Fibroblast of peridontal ligament (primary cell): Measurements from ENCODE around the gene ZNF598.
"Not testable (repeated sequence)": the region's sequence is repeated elsewhere in the genome, so short reads cannot be mapped to it uniquely, and the experiment has no call there.

Experiments
- DNase-seq: peaks from one replicate; pipeline ENCODE4 v3.0.0-alpha.2; 2010; ENCODE audit errors: extremely low read depth

Gene ZNF598

DNA sequence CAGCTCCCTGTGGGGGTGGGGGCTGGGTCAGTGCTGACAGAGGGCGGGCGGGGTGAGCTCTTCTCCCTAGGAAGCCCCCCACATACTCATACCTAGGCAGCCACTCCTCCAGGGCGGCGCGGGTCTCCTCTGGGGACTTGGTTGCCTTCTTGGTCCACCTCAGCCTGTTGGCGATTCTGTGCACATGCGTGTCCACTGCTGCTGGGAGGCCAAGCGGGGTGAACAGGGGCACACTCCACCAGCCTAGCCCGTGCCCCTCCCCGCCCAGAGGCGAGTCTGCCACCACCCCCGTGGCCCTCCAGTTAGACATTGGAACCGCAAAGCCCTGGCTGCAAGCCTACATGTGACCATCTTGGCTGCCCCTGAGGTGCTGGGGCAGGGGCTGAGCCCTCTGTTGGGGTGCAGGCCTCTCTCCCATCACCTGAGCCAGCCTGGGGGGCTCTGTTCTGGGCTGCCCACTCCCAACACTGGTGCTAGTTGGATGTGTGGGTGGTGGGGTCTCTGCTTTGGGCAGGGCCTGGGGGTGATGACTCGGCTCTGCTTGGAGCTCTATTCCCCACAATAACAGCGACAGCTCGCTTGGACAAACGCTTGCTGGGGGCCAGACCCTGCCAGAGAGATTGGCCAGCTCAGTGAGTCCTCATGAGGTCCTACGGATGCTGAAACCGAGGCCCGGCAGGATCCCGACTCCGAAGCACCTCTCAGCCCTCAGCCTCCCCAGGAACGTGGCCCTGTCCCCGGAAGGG is 30.6 kb upstream of the ZNF598 start:
- DNase-seq, result no peak

DNA sequence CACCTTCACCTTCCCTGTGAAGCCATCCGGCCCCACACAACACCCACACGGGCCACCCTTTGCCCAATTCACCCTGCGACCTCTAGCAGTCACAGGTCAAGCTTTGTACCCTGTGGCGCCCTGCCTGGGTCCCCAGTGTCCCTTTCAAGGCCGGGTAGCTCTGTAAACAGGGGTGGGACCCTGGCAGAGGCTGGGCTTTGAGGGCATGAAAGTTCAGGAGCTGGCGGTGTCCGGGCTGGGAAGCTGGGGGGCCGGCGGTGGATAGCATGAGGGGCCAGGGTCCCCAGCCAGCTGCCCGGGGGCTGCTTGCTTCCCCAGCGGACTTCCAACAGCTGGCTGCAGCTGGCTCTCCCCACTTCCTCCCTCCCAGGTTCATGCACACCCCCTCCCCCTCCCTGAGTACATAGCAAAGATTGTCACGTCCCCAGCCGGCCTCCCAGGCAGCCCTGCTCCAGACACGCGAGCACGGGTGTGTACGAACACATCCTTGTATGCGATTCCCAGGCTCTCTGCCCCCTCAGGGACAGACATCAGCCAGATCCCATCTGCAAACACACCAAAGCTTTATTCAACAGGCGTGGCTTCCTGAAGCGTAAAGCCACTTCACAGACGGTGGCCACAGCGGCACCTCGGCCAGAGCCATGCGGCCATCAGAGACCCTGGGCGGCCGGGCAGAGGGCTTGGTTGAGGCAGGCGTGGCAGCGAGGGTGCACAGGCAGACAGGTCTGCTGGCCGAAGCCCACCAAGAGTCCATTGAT is 29.8 kb upstream of the ZNF598 start:
- peak; percentile 73 for DNase-seq

DNA sequence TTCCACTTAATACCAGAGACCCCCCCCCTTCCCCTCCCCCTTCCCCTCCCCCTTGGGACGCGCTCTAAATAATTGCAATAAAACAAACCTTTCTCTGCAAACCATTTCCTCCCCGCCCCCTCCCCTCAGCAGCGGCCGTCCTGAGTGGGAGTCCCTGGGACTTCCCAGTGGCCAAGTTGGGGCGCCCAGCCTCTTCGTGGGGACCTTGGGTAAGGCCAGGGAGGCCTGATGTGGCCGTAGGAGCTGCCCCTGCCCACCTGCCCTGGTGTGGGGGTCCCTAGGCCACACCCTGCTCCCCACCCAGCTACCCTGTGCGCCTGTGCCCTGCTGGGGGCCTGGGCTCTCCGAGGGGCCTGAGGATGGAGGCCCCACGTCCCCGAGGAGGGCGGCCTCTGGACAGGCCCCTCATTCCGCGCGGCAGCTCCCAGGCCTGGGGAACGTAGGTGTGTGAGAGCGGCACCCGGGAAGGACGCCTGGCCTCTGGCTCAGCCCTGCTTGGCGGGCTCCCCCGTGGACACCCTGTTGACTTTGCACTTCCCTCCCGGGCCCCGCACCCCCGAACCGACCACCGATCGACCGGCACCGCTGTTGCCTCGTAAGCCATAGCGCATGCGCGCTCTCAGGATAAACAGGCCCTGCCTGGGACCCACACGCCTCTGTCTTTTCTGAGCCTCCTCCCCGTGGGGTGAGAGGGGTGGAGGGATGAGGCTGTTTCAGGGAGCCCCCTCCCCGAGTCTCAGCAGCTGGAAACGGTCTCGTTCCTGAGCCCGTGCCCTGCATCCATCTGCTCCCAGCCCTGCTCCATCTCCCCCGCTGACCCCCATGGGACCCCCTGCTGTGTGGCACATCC is 29.0 kb upstream of the ZNF598 start:
- no peak for DNase-seq

DNA sequence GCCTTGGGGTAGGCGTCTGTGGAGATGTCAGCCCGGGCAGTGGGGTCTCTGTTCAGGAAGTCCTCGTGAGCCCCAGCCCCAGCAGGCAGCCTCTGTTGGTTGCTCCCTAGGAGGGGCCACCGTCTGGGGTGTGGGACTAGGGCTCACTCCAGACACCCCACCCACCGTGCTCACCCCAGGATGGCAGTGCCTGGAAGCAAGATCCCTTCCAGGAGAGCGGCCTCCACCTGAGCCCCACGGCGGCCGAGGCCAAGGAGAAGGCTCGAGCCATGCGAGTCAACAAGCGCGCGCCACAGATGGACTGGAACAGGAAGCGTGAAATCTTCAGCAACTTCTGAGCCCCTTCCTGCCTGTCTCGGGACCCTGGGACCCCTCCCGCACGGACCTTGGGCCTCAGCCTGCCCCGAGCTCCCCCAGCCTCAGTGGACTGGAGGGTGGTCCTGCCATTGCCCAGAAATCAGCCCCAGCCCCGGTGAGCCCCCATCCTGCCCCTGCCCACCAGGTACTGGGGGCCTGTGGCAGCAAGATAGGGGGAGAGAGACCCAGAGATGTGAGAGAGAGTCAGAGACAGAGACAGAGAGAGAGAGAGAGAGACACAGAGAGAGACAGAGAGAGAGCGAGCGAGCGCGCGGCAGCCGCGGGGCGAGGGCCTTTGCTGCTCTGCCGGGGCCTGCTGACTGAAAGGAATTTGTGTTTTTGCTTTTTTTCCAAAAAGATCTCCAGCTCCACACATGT is 28.2 kb upstream of the ZNF598 start:
- no peak for DNase-seq

DNA sequence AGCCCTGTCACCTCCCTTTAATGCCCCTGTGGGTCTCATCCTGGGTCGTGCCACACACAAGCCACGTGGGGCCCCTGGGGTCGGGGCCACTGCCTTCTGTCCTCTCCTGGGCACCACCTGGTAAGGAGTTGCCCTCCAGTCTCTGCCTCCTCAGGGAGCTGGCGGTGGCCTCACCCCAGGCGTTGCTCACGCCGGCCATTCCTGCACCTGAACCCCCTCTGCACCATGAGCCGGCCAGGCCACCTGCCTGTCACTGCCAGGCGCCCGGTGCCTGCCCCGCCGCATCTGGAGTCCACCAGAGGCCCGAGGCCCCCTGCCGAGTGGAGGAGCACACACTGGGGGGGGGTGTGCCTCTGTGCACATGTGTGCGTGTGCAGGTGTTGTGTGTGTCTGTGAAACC is 27.5 kb upstream of the ZNF598 start:
- no peak for DNase-seq

DNA sequence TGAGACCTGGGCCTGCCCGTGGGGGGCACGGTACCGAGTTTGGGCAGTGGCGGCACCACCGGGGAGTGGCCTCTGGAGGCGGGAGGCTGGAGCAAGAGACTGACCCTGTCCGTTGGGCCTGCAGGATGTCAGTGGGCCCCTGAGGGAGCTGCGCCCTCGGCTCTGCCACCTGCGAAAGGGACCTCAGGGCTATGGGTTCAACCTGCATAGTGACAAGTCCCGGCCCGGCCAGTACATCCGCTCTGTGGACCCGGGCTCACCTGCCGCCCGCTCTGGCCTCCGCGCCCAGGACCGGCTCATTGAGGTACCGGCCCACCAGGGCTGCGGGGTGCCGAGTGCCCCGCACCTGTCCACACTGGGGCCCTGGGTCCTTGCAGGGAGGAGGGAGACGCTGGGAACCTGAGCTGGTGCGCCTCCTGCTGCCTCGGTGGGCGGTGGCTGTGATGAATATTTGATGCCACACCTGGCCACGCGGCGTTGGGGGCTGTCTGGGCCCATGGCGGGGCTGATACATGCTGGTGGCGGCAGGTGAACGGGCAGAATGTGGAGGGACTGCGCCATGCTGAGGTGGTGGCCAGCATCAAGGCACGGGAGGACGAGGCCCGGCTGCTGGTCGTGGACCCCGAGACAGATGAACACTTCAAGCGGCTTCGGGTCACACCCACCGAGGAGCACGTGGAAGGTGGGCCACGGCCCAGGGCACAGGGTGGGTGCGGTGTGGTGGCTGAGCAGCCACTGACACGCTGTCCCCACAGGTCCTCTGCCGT is 26.8 kb upstream of the ZNF598 start:
- no peak for DNase-seq

DNA sequence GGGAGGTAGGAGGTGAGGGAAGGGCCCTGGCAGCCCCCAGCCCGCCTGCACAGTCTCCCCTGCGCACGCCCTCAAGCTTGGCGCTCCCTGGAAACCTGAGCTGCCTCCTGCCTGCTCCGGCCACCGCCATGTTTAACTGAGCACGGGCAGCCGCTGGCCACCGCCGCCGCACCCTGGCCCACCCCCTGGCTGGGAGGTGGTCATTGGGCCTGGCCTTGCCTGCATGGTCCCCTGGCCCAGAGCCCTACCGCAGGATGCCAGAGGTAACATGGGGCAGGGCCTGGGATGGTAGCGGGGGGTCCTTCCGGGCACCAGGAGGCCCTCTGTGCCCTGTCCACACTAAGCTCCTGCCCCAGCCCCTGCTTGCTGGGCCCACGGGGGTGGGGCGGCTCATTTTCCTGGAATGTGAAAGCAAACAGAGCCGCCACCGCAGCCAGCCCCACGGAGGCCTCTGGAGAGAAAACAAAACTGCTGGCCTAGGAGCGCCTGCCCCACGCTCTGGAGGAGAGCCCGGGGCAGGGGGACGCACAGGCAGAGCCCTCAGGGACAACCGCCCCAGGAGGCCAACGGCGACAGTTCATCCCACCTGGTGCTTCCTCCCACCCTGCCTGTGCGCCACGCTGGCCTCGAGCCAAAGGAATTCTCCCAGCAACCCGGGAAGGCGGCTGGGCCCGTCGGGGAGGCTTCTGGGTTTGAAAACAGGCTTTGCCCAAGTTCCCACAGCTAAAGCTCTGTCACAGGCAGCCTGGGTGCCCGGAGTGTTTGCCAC is 26.0 kb upstream of the ZNF598 start:
- peak; percentile 82 for DNase-seq

DNA sequence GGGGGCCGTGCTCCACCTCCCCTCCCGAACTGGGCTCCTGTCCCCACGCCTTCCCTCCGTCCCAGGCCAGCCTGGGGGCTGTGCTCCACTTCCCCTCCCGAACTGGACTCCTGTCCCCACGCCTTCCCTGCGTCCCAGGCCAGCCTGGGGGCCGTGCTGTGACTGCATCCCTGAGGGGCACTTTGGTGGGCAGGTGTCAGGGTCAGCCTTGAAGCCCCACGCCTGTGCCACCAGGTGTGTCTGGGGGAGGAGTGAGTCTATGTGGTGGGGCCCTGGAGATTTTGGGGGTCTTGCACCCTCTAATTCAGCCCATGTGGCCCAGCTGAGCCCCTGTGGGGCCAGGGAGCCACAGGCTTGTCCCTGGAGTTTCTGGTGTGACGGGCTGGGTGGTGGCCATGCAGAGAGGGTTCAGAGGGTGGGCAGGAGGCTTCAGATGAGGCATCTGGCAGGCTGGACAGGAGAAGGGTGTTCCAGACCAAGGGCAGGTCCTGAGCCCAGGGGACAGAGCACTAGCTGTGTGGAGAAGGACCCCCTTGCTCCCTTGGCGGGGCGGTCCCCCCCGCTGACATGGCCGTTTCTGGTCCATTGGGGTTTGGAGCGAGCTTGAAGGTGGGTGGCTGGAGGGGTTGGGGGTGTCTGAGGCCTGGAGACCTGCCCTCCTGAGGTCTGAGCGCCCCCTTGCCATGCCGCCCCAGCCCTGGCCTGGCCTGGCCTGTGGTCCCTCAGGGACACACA is 25.2 kb upstream of the ZNF598 start:
- no peak for DNase-seq

DNA sequence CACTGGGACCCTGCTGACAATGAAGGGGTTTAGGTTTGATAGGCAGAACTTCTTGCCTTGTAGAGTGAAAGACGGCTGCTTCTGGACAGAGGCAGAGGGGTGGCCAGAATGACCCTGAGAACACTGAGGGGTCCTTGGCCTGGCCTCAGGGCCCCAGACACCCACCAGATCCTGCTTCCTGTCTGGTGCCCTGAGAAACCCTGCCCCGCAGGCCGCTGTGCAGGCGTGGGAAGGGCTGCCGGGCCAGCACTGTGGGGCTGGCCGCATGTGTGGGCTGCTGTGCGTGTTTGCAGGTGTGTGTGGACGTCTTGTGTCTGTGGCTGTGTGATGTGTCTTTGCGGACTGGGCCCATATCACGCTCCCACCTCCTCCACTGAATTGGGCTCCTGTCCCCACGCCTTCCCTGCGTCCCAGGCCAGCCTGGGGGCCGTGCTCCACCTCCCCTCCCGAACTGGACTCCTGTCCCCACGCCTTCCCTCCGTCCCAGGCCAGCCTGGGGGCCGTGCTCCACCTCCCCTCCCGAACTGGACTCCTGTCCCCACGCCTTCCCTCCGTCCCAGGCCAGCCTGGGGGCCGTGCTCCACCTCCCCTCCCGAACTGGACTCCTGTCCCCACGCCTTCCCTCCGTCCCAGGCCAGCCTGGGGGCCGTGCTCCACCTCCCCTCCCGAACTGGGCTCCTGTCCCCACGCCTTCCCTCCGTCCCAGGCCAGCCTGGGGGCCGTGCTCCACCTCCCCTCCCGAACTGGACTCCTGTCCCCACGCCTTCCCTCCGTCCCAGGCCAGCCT is 24.5 kb upstream of the ZNF598 start:
- DNase-seq, result not testable (repeated sequence)

DNA sequence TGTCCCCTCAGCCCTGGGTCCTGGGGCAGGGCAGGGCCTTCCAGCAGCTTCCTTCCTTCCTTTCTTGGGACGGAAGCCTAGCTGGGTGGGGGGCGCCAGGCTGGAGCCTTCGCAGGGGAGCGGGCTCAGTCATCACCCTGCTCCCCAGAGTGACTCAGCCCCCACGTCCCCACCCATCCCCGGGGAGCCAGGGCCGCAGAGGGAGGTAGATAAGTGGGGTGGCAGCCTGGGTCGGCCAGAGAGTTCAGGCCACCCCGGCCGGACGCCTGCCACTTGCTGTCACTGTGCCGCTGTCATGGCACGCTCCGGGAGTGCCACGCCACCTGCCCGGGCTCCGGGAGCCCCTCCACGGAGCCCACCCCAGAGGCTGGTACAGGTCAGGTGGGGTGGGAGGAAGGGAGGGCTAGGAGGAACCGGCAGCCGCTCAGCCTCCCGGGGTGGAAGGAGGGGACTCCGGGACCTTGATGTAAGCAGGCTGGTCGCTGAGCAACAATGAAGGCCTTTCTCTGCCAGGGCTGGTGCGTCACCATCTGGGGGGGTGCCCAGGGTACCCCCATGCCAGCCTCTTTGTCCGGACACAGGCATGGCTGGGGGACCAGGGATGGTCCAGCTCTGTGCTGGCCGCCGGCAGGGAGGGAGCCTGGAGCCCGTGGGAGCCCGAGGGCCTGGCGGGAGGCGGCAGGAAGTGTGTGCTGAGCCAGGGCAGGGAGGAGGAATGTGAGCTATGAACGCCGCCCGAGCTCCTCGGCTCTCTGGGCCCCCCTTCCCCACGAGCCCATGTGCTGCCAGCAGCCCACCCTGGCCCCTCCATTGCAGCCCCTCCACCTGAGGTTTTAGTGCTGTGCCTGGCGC is 23.7 kb upstream of the ZNF598 start:
- peak; percentile 56 for DNase-seq

DNA sequence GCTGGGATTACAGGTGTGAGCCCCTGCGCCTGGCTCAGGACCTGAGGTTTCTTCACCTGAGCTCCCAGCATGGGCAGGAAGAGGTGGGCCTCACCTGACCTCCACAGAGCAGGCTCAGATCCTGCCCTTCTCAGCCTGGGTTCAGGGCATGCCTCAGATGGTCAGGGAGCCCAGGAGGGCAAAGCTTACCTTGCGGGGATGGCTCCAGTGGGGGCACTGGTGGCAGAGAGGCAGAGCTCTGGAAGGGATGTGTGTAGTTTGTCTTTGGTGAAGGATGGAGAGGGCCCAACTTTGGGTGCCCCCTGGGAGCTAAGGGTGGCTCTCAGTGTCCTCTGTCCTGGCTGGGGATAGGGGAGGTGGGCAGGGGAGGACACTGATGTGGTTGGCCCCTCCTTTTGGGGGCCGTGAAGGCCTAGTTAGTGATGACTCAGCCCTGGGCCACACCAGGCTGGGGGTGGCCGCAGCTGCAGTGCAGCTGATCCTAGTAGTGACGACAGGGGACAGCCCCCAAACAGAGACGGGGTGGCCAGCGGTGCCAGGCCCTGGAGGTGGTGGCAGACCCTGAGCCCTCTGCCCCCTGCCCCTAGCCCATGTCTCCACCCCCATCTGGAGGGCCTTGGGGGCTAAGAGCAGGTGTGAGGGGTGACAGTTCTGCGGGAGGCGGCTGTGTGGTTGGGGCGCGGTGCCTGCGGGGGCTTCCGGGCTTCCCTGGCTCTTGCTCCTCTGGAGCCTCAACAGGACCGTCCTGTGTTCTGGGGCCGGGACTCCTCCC is 22.9 kb upstream of the ZNF598 start:
- DNase-seq, result no peak

DNA sequence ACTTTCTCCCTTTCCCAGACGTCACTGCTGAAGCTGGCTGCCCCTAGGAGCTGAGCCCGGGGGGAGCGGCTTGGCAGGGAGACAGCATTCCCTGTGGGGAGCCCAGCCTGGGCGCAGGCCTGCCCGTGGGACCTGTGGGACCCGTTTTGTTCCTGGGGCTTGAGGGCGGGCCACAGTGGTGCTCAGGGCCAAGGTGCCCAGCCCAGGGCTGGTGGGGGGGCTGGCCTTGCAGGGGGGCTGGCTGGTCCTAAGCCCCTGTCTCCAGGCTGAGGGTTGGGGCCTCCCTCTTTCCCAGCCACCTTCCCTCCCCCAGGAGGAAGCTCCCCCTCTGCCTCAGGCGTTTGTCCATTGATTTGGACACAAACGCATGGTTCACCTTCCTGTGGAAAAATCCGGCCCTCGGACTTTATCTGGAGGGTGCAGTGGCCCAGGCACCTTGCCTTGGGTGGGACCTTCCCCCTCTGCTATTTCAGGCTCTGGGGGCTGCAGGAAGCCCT is 21.5 kb upstream of the ZNF598 start:
- DNase-seq, result no peak

DNA sequence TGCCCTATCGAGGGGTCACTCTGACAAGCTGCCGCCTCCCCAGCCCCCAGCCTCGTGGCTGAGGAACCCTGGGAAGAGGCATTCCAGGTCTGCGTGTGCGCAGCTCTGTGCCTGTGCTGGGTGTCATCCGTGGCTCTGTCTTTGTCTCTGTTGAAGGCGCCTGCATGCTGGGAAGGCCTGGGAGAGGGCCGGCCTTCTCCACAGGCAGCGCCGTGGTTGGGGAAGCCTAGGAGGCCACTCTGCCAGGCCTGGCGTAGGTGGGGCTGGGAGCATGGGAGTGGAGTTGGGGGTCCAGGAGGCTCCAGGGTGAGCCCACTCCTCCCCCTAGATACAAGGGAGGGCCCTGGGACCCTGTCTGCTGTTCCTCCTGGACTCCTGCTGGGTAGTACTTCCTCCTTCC is 20.4 kb upstream of the ZNF598 start:
- no peak for DNase-seq

DNA sequence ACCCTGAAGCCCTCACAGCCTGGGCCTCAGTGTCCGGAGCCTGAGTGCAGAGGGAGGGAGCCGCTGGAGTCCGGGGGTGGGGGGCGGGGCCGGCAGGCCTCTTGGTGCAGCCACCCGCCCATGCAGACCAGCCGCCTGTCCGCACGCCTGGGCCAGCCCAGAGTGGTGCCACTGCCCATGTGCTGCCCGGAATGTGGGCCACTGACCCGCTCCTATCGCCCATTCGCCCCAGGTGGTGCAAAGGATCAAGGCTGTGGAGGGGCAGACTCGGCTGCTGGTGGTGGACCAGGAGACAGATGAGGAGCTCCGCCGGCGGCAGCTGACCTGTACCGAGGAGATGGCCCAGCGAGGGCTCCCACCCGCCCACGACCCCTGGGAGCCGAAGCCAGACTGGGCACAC is 19.7 kb upstream of the ZNF598 start:
- DNase-seq, result no peak

DNA sequence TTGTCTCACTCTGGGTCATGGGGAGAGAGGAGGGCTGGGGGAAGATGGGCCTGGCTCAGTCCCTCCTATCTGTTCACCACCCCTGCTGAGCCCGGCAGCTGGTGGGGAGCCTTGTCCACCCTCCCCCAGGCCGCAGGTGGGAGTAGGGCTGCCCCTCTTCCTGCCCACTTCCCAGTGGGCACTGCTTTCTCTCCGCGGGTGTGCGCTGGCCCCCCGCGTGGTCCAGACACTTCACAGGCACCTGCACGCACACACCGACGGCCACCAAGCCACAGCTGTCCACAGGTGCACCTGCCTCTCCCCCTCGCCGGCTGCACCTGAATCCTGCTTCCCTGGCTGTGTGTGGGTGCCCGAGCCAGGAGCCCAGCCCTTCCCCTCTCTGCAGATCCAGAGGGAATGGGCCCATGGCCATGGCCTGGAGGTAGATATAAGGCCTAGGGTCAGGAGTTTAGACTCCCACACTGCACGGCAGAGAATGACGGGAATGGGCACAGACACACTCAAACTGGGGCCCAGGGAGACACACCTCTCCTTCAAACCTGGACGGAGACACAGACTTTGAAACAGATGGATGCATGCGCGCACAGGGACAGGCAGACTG is 19.1 kb upstream of the ZNF598 start:
- no peak for DNase-seq

DNA sequence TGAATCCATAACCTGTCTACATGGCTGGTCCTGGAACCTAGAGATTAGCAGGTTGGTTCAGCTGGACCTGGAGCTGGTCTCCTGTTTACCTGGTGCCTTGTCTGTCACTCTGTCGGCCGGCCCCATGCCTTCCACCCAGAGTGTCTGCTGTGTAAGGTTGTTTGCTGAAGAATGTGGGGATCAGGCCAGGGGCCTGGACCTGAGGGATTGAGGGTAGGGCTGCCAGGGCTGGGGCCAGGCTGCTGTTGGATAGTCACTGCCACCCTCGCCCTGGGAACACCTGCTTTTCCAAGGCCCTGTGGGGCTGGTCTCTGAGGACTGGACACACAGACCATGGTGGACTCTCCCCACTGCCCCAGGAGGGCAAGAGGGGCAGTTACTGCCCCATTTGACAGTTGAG is 18.5 kb upstream of the ZNF598 start:
- no peak for DNase-seq
